Thymus (tissue), 11 donors: Measurements from ENCODE around the gene OS9. TPM values are rescaled to one million over a fixed set of nuclear protein-coding genes. Genes with fewer than 3 reads are reported as not detected.

ENCODE experiments used
- DNase-seq, 9 donors: peaks; one replicate each; pipeline ENCODE4 v3.0.0-alpha.2; 2013; ENCODE audit warnings: low spot score in 9 of 9, low read depth in 6 of 9, missing footprints in 1 of 9
- H3K27ac ChIP-seq, 2 donors: one replicate each; pipeline ENCODE4 v1.5.1; 2013; ENCODE audit warnings: control low read depth in 1 of 2, low read depth in 1 of 2, low read length in 1 of 2, mild to moderate bottlenecking in 1 of 2, moderate library complexity in 1 of 2
- H3K27me3 ChIP-seq, 2 donors: one replicate each; pipeline ENCODE4 v1.5.1; 2013; ENCODE audit warnings: low read length in 1 of 2; ENCODE audit not compliant: control insufficient read depth in 2 of 2, insufficient read depth in 1 of 2
- H3K36me3 ChIP-seq, 2 donors: one replicate each; pipeline ENCODE4 v1.5.1; 2013; ENCODE audit warnings: low read length in 1 of 2, mild to moderate bottlenecking in 1 of 2, moderate library complexity in 1 of 2; ENCODE audit not compliant: control insufficient read depth in 2 of 2, insufficient read depth in 2 of 2
- H3K4me1 ChIP-seq, 2 donors: one replicate each; pipeline ENCODE4 v1.5.1; 2013; ENCODE audit warnings: low read length in 2 of 2; ENCODE audit not compliant: control insufficient read depth in 2 of 2, insufficient read depth in 2 of 2
- H3K4me3 ChIP-seq, 2 donors: one replicate each; pipeline ENCODE4 v1.5.1; 2013; ENCODE audit warnings: low read length in 2 of 2, control low read depth in 1 of 2, mild to moderate bottlenecking in 1 of 2
- H3K9me3 ChIP-seq, 2 donors: one replicate each; pipeline ENCODE4 v1.5.1; 2013; ENCODE audit warnings: low read length in 1 of 2, mild to moderate bottlenecking in 1 of 2; ENCODE audit not compliant: control insufficient read depth in 2 of 2, insufficient read depth in 1 of 2
- WGBS: extraction: QIAGEN DNeasy Blood & Tissue Kit; methylation state at CpG from one replicate; pipeline ENCODE4 v1.1.7; 2013; 5-methylcytosine and 5-hydroxymethylcytosine counted together
- polyA plus RNA-seq: library from polyadenylated mRNA; stranded (reverse); fragments of 200-250 nt; gene quantifications from one replicate; pipeline ENCODE4 v1.2.3, GENCODE V29; 2013
- total RNA-seq: library from RNA; stranded (reverse); fragments of 120-200 nt; gene quantifications from one replicate; pipeline ENCODE4 v1.2.4, GENCODE V29; 2013
- donor health status: healthy.

Gene OS9
- total and polyA plus RNA-seq, 2 donors: 111 to 166 TPM

GRCh38 chr12:57736741-57737466, 43.0 kb downstream of the OS9 start:
- WGBS: 92% methylated on average over 31 of the region's 31 CpGs
- Histone ChIP-seq H3K9me3 (no peaks in the 10 kb centered on the region), H3K36me3 (peaks cover 39 to 58% of the 10 kb centered on the region in 2 donors), H3K27me3 (peaks cover 0 to 22% of the 10 kb centered on the region in 2 donors), H3K27ac (no peak overlapping the region), H3K4me3 (no peak overlapping the region), H3K4me1 (peaks cover 17 to 35% of the 10 kb centered on the region in 2 donors)
- DNase-seq: no peak

GRCh38 chr12:57737467-57738460, 43.8 kb downstream of the OS9 start:
- Histone ChIP-seq H3K27ac (no peak overlapping the region), H3K36me3 (peaks cover 30 to 50% of the 10 kb centered on the region in 2 donors), H3K4me3 (no peak overlapping the region), H3K4me1 (peaks cover 22 to 42% of the 10 kb centered on the region in 2 donors), H3K27me3 (peaks cover 0 to 22% of the 10 kb centered on the region in 2 donors), H3K9me3 (no peaks in the 10 kb centered on the region)
- WGBS: 94% methylated on average over 110 of the region's 110 CpGs
- no peak for DNase-seq

GRCh38 chr12:57738661-57739237, 44.8 kb downstream of the OS9 start, which contains the start of gene AGAP2:
AGAP2 (minus strand) TSS chr12:57738742; CDS start chr12:57738246, 496 bp downstream.
- H3K4me1 ChIP-seq: peaks cover 22 to 42% of the 10 kb centered on the region in 2 donors
- no peak within 1 kb of the TSS for H3K4me3 ChIP-seq
- H3K36me3 ChIP-seq: peaks cover 24 to 40% of the 10 kb centered on the region in 2 donors
- no peak for DNase-seq
- peaks cover 0 to 22% of the 10 kb centered on the region in 2 donors for H3K27me3 ChIP-seq
- H3K27ac ChIP-seq: no peak within 1 kb of the TSS
- no peaks in the 10 kb centered on the region for H3K9me3 ChIP-seq
- 89% methylated on average over 36 of the region's 36 CpGs for WGBS

- no peak for DNase-seq
These were observed 45.5 kb downstream of the OS9 start for GRCh38 chr12:57739387-57739786.

GRCh38 chr12:57739914-57740538, 46.1 kb downstream of the OS9 start:
- Histone ChIP-seq H3K27me3 (peaks cover 0 to 24% of the 10 kb centered on the region in 2 donors), H3K9me3 (no peaks in the 10 kb centered on the region), H3K4me1 (peaks cover 29 to 52% of the 10 kb centered on the region in 2 donors), H3K27ac (no peak overlapping the region), H3K36me3 (peaks cover 13 to 27% of the 10 kb centered on the region in 2 donors), H3K4me3 (no peak overlapping the region)
- no peak for DNase-seq
- 91% methylated on average over 10 of the region's 10 CpGs for WGBS

More at GRCh38 chr12:57739387-57739786, 45.5 kb downstream of the OS9 start:
- no peaks in the 10 kb centered on the region for H3K9me3 ChIP-seq
- H3K36me3 ChIP-seq: peaks cover 18 to 34% of the 10 kb centered on the region in 2 donors
- H3K27me3 ChIP-seq: peaks cover 0 to 24% of the 10 kb centered on the region in 2 donors
- H3K4me1 ChIP-seq: peaks cover 26 to 48% of the 10 kb centered on the region in 2 donors
- no peak overlapping the region for H3K4me3 ChIP-seq
- no peak overlapping the region for H3K27ac ChIP-seq
- 89% methylated on average over 7 of the region's 7 CpGs for WGBS

GRCh38 chr12:57740656-57741412, 46.9 kb downstream of the OS9 start:
- Histone ChIP-seq H3K9me3 (no peaks in the 10 kb centered on the region), H3K4me3 (peak overlapping the region; percentile 57 to 58), H3K4me1 (peaks cover 33 to 60% of the 10 kb centered on the region in 2 donors), H3K27me3 (peaks cover 0 to 24% of the 10 kb centered on the region in 2 donors), H3K27ac (peak overlapping the region; percentile 6 to 82), H3K36me3 (peaks cover 9 to 25% of the 10 kb centered on the region in 2 donors)
- peak in 8 of 9 donors; percentile 77 to 94 (median 82) for DNase-seq
- 17% methylated on average over 5 of the region's 5 CpGs for WGBS

- no peak for DNase-seq
- Histone ChIP-seq H3K27ac (peak overlapping the region; percentile 60 to 82), H3K36me3 (peaks cover 13 to 21% of the 10 kb centered on the region in 2 donors), H3K27me3 (peaks cover 0 to 20% of the 10 kb centered on the region in 2 donors), H3K4me3 (peak overlapping the region; percentile 57 to 58), H3K9me3 (no peaks in the 10 kb centered on the region), H3K4me1 (peaks cover 34 to 60% of the 10 kb centered on the region in 2 donors)
- WGBS: 12% methylated on average over 1 of the region's 1 CpG
These were observed 47.5 kb downstream of the OS9 start for GRCh38 chr12:57741413-57741789.
